ENCODE data around the gene ZNF358. TPM values are rescaled to one million over a fixed set of nuclear protein-coding genes. Genes with fewer than 3 reads are reported as not detected.

The ZNF358 gene
- total and polyA plus RNA-seq, 2 of the 13 experiments (the other 11 are each of a cell fraction or from before 2014, with no cell fraction given) = 9.1 to 37.0 TPM

DNA sequence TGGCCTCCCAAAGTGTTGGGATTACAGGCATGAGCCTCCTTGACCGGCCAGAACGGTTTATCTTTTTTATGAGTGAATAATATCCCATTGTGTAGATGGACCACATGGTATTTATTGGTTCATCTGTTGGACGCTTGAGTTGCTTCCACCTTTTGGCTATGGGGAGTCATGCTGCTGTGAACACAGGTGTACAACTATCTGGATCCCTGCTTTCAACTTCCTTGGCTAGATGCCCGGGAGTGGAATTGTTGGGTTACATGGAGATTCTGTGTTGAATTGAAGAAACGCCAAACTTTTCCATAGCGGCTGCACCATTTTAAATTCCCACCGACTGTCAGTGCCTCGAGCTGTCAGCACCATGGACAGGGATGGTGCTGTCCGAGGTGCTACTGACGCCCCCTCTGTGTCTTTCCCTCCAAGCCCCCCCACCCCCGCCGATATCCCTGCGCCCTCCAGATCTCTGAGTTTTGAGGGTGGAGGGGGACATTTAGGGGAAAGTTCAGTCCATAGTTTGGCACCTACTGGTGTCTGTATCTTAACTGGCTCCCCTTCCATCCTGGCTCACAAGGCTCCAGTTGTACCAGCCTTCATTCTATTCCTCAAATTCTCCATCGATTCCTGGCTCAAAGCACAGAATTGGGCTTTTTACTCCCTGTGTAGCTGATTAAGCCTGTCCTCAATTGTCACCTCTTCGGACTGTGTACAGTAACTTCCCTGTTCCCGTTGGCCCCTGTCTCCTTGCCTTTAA is 46.9 kb downstream of the ZNF358 start (continued):
- TF ChIP-seq ZNF709 (CRISPR knock-in tag; IDR thresholded peaks at IDR 0.05) (peak; percentile 96), MLLT10 (CRISPR knock-in tag; IDR thresholded peaks at IDR 0.05) (peak; percentile 88; the same call in 1 of the 2 replicates), ZFP41 (CRISPR knock-in tag; IDR thresholded peaks at IDR 0.05; ENCODE audit: borderline replicate concordance) (peak; percentile 89), SP5 (CRISPR knock-in tag; IDR thresholded peaks at IDR 0.05; ENCODE audit: borderline replicate concordance, low read depth) (peak; percentile 36; the same call in 1 of the 2 replicates), KAT2B (IDR thresholded peaks at IDR 0.05; ENCODE audit: borderline replicate concordance, low read depth, low read length) (no peak), ADNP (CRISPR knock-in tag; IDR thresholded peaks at IDR 0.05) (no peak), EHMT2 (IDR thresholded peaks at IDR 0.05; ENCODE audit: borderline replicate concordance, low read depth, low read length) (peak; percentile 99), MZF1 (CRISPR knock-in tag; IDR thresholded peaks at IDR 0.05; ENCODE audit: borderline replicate concordance) (peak; percentile 83; the same call in 1 of the 2 replicates), RORA (CRISPR knock-in tag; IDR thresholded peaks at IDR 0.05) (0 out of 2 replicates have a peak, but pooled peaks have one; percentile 67), ZFAT (CRISPR knock-in tag; conservative IDR thresholded peaks at IDR 0.05) (peak; percentile 89), CBX2 (IDR thresholded peaks at IDR 0.05; ENCODE audit: low read depth, low read length) (no peak), CBX2 (CRISPR knock-in tag; IDR thresholded peaks at IDR 0.05; ENCODE audit: low read depth) (no peak), ASH2L (IDR thresholded peaks at IDR 0.05; ENCODE audit: insufficient read length, low read depth, low read length) (no peak), KLF16 (CRISPR knock-in tag; IDR thresholded peaks at IDR 0.05) (peak; percentile 88 to 99; a peak in 3 of 4 replicates), KMT2B (CRISPR knock-in tag; IDR thresholded peaks at IDR 0.05) (peak; percentile 89), NFE2L2 (IDR thresholded peaks at IDR 0.05; ENCODE audit: low read length) (no peak)
- TF ChIP-seq, protein P1, sequence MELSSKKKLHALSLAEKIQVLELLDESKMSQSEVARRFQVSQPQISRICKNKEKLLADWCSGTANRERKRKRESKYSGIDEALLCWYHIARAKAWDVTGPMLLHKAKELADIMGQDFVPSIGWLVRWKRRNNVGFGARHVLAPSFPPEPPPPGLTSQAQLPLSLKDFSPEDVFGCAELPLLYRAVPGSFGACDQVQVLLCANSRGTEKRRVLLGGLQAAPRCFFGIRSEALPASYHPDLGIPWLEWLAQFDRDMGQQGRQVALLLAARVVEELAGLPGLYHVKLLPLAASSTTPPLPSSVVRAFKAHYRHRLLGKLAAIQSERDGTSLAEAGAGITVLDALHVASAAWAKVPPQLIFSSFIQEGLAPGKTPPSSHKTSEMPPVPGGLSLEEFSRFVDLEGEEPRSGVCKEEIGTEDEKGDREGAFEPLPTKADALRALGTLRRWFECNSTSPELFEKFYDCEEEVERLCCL (CRISPR knock-in tag; IDR thresholded peaks at IDR 0.05; ENCODE audit: borderline replicate concordance) = peak; percentile 99
- TF ChIP-seq, protein P2, sequence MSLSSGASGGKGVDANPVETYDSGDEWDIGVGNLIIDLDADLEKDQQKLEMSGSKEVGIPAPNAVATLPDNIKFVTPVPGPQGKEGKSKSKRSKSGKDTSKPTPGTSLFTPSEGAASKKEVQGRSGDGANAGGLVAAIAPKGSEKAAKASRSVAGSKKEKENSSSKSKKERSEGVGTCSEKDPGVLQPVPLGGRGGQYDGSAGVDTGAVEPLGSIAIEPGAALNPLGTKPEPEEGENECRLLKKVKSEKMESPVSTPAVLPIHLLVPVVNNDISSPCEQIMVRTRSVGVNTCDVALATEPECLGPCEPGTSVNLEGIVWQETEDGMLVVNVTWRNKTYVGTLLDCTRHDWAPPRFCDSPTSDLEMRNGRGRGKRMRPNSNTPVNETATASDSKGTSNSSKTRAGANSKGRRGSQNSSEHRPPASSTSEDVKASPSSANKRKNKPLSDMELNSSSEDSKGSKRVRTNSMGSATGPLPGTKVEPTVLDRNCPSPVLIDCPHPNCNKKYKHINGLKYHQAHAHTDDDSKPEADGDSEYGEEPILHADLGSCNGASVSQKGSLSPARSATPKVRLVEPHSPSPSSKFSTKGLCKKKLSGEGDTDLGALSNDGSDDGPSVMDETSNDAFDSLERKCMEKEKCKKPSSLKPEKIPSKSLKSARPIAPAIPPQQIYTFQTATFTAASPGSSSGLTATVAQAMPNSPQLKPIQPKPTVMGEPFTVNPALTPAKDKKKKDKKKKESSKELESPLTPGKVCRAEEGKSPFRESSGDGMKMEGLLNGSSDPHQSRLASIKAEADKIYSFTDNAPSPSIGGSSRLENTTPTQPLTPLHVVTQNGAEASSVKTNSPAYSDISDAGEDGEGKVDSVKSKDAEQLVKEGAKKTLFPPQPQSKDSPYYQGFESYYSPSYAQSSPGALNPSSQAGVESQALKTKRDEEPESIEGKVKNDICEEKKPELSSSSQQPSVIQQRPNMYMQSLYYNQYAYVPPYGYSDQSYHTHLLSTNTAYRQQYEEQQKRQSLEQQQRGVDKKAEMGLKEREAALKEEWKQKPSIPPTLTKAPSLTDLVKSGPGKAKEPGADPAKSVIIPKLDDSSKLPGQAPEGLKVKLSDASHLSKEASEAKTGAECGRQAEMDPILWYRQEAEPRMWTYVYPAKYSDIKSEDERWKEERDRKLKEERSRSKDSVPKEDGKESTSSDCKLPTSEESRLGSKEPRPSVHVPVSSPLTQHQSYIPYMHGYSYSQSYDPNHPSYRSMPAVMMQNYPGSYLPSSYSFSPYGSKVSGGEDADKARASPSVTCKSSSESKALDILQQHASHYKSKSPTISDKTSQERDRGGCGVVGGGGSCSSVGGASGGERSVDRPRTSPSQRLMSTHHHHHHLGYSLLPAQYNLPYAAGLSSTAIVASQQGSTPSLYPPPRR (CRISPR knock-in tag; IDR thresholded peaks at IDR 0.05; ENCODE audit: borderline replicate concordance) = peak; percentile 38; the same call in 1 of the 2 replicates
- TF ChIP-seq, protein P3, sequence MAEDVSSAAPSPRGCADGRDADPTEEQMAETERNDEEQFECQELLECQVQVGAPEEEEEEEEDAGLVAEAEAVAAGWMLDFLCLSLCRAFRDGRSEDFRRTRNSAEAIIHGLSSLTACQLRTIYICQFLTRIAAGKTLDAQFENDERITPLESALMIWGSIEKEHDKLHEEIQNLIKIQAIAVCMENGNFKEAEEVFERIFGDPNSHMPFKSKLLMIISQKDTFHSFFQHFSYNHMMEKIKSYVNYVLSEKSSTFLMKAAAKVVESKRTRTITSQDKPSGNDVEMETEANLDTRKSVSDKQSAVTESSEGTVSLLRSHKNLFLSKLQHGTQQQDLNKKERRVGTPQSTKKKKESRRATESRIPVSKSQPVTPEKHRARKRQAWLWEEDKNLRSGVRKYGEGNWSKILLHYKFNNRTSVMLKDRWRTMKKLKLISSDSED (CRISPR knock-in tag; IDR thresholded peaks at IDR 0.05) = no peak

Measured in HepG2 (cell line).